Daoy (cell line): Measurements from ENCODE around the gene EHMT1. TPM values are rescaled to one million over a fixed set of nuclear protein-coding genes. Genes with fewer than 3 reads are reported as not detected.
"Not testable (repeated sequence)": the region's sequence is repeated elsewhere in the genome, so short reads cannot be mapped to it uniquely, and the experiment has no call there.

Source experiments
- DNase-seq: peaks from one replicate; pipeline ENCODE4 v3.0.0-alpha.2; 2015; ENCODE audit warnings: low read depth
- total RNA-seq: library from RNA; depleted of rRNA; stranded (reverse); fragments of >200 nt; shearing (Covaris generic); gene quantifications from 2 replicates; pipeline ENCODE4 v1.2.3, GENCODE V29; 2014

EHMT1 gene
- total RNA-seq, 1 experiment from 2014 or later, result 51.9 TPM

DNA sequence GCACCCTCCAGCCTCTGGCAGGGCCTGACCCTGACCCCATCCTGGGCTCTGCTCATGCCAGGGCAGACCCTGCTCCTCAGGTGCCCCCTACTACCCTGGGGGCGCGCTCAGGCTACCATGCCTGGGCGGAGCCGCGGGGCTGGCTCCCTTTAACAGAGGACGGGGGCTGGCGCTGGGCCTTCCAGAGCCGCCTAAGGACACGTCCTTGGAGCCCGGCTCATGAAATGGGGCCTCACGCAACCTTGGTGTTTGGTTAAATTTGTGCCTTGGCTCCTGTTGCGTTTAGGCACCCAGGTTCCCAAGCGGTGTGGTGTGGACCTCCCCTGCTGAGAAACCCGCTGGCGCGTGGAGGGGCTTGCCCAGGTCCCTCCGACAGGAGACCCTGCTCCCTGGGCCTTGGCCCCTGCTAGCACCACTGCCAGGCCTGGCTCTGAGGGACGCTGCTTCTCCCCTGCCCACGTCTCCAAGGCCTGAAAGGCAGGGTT, 3.4 kb upstream of the EHMT1 start:
- no peak for DNase-seq

DNA sequence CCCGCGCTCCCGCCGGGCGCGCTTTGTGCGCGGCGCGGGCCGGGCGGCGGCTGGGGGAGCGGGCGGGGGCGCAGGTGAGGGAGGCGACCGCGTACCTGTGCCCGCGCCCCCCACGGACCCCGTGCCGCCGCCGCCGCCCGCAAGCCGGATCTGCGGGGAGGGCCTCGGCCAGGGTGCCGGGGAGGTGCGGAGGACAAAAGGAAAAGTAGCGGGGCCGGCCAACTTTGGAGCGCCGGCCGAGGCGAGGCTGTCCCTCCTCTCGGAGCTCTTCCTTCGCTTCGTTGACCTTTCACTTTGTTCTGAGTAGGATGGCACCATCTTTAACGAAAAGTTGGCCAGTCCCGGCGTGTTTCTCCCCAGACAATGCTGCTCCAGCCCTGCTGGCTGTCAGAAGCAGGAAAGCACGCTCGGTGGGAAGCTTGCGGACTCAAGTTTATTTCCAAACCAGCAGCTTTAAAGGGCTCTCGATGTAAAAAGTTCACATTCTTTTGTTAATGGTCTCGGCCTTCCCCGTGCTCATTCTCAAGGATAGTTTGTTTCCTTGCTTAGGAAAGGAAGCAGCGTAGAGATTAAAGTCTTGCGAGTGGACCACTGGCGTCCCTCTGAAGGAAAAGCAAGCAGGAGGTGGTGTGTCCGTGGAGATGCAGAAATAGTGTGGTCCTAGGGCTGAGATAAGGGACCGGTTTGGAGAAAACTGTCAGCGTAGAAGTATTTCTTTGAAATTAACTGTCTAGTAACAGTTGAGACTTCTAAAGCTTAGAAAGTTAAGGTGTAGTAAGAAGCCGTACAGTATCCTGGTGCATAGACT, 639 bp downstream of the EHMT1 start:
- DNase-seq, result peak; percentile 58

DNA sequence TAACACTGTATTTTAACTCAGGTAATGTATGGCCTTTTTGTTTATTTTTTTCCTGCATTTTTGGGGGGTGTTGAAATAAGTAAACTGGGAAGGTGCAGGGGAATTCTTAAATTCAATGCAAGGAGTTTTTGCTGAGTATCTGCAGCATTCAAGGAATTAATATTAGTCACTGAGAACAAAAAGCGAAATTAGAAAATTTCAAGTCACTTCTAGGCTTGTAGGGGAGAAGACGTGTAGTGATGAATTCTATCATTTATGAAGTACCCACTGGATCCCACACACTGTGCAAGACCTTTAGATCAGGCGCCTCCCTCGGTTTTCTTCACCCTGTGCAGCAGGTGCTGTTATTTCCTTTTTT, 1.2 kb downstream of the EHMT1 start:
- no peak for DNase-seq

GRCh38 chr9:137620581-137620980, 1.8 kb downstream of the EHMT1 start:
- DNase-seq, result no peak

DNA sequence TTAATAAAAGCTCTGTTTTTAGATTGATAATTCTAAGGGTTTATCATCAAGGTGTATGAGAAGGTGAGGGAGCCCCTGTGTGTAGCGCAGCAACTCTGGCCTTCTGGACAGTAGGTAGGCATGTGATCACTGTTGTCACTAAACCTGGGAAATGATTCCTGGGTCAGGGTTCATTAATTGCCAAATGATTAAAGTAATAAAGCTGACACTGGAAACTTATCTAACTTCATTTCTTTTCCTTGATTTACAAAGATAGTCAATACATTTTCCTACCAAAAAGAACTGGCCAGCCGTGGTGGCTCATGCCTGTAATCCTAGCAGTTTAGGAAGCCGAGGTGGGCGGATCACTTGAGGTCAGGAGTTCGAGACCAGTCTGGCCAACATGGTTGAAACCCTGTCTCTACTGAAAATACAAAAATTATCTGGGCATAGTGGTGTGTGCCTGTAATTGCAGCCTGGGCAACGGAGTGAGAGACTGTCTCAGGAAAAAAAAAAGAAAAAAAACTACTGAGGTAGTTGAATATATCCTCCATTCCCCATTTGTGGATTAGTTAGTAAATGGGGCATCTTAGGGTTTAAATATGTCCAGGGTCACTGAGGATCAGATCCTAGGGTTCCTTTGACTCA, 2.4 kb downstream of the EHMT1 start:
- DNase-seq, result no peak

DNA sequence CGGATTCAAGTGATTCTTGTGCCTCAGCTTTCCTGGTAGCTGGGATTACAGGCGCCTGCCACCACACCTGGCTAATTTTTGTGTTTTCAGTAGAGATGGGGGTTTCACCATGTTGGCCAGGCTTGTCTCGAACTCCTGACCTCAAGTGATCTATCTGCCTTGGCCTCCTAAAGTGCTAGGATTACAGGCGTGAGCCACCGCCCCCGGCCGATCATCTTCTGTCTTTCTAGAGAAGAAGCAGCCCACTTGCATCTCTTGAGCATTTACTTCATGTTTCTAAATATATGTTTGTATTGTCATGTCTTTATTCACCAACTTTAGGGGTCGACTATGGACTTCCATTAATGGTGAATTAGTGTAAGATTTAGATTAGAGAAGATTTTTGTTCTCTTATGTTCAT, 3.4 kb downstream of the EHMT1 start:
- DNase-seq, result not testable (repeated sequence)

- DNase-seq, result no peak
Observed at GRCh38 chr9:137626464-137626863, 7.7 kb downstream of the EHMT1 start.

- DNase-seq, result not testable (repeated sequence)
Observed at GRCh38 chr9:137627406-137627805, 8.6 kb downstream of the EHMT1 start.

DNA sequence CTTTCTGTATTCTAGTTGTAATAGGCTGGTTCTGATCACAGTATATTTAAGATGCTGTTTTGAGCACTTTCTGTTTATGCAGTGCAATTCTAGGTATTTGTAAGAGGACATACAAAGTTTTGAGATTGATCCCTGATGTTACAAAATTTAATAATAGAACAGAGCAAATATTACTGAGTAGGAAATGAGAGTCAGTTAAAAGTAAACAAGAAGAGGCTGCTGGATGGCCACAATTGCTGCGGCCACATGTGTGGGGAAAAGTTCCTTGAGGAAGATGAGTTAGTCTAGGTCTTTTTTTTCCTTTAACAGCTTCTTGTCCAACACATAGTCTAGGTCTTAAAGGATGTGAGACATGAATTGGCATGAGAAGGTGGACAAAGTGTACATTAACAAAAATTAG, 11.3 kb downstream of the EHMT1 start:
- DNase-seq, result no peak

DNA sequence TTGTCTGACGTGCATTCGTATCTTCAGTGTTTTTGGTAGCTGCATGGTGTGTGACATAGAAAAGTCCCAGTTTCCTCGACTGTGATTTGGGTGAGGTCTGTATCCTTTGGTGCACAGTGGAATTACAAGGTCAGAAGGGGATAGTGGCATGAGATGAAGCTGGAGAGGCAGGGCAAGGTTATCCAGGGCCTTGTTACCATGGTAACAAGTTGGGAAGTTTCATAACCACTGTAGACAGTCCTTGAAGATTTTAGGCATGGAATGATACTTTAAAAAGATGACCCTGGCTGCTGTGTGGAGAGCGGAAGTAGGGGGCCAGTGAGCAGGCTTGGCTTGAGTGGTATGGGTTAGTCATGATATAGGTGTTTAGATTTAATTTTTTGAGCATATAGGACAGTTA, 11.9 kb downstream of the EHMT1 start:
- no peak for DNase-seq

- DNase-seq, result no peak
Observed at GRCh38 chr9:137631345-137632229, 12.8 kb downstream of the EHMT1 start.

GRCh38 chr9:137632230-137633161, 13.7 kb downstream of the EHMT1 start:
- no peak for DNase-seq

GRCh38 chr9:137634016-137634415, 15.2 kb downstream of the EHMT1 start:
- no peak for DNase-seq

DNA sequence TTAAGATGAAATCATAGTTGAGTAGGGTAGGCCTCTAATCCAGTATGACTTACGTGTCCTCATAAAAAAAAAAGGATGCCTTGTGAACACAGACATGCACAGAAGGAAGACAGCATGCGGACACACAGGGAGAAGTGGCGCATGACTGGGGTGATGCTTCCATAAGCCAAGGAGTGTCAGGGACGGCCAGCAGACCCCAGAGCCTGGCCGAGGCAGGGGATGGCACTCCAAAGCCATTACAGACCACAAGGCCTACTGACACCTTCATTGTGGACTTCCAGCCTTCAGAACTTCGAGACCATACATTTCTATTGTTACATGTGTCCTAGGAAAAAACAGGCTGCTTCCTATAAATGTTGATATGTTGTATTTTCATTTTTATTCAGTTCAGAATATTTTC, 19.9 kb downstream of the EHMT1 start:
- DNase-seq, result no peak

DNA sequence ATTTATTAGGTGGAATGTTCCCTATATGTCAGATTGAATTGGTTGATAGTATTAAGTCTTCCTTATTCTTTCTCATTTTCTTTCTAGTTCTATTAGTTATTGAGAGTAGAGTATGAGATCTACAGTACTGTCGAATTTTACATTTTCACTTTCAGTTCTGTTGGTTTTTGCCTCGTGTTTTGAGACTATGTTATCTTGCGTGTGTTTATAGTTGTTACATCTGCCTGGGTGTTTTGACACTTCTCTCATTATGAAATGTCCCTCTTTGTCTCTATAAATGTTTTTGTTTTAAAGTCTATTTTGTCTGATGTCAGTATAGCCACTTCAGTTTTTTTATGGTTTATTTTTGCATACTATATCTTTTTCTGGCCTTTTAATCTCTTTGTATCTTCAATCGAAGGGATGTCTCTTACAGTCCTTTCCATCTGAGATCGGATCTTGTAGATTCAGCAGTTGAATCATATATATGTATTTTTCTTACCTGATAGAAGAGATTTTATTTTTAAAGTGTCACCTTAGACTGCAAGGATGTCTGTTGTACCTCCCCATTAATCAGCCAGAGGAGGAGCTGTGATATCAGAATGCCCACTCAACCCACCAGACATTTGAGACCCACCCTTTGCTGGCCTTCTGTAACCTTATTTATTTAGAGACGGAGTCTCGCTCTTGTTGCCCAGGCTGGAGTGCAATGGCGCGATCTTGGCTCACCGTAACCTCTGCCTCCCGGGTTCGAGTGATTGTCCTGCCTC, 20.7 kb downstream of the EHMT1 start:
- DNase-seq, result no peak

DNA sequence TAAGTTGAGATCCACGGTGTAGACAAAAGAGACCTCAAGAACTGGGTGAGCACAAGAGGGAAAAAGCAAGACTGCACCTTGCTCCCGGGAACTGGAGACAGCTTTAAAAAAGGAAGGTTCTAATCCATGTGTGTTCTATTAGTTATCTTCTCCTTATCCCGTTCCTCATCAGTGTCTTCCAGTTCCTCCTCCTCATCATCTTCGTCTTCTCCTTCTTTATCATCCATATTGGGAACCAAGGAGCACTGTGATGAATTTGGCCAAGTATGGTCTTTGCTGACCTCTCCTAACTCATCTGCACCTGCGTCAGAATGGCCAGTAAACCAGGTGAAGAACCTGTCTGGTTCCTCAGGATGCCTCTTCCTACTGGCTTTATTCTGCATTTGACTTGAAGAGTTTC, 22.1 kb downstream of the EHMT1 start:
- DNase-seq, result no peak

- no peak for DNase-seq
Observed at GRCh38 chr9:137642118-137642601, 23.4 kb downstream of the EHMT1 start.

- no peak for DNase-seq
Observed at GRCh38 chr9:137642892-137643291, 24.1 kb downstream of the EHMT1 start.

DNA sequence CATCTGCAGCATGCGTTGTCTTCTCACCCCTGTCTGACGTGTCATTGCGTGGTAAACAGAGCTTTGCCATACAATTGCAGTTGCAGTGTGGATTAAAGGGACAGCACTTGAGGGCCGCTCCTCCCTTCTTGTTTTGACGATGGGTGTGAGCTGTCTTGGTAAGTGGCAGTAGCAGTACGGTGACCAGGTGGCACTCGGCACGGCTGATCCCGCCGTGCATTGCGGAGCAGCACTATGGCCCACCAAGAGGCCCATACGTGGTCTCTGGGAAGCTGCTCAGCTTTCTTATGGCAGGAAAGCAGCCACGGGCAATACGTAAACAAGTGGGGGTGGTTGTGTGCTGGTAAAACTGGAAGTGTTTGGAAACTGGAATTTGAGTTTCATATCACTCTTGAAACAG, 25.1 kb downstream of the EHMT1 start:
- DNase-seq, result no peak

DNA sequence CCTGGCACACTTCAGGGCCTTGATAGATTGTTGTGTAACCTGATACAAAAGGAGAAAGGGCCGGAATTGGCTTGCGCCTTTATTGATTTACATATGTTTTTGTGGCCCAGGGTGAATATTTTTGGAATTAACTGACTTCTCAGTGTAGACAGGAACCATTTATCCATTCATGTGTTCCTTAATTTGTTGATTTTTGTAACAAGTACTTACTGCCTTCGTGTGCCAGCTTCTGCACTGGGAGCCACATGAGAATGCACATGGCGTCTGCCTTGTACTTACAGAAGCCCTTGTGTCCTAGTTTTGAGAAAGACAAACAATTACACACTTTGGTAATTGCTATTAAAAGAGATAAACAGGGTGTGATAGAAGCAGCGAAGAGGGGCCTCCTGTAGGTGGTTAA, 26.4 kb downstream of the EHMT1 start:
- no peak for DNase-seq
